ENCODE results near the gene ARL3. TPM values are rescaled to one million over a fixed set of nuclear protein-coding genes. Genes with fewer than 3 reads are reported as not detected.

ARL3 gene
- total and polyA plus RNA-seq, 9 donors = 9.5 to 25.6 (median 23.3) TPM

GRCh38 chr10:102675011-102675665, 39.1 kb downstream of the ARL3 start:
- intact Hi-C loops (cut with DNase I) = loop anchor here in 1 of 4 donors (5.0 kb wide), 1 partner anchor 37 kb away; the partner anchor contains the start of genes ARL3 and SFXN2
- Histone ChIP-seq H3K4me3 (no peak overlapping the region), H3K36me3 (no peaks in the 10 kb centered on the region), H3K27ac (peak overlapping the region in 1 of 2 donors; percentile 41), H3K27me3 (no peaks in the 10 kb centered on the region), H3K4me1 (ENCODE audit: insufficient read depth) (peaks cover 38% of the 10 kb centered on the region), H3K9me3 (no peaks in the 10 kb centered on the region)
- WGBS, 3 donors = 23 to 29% (median 28%) methylated on average over 8 of the region's 8 CpGs
- DNase-seq = peak in 1 of 5 donors; percentile 20
- TF ChIP-seq, protein P1, sequence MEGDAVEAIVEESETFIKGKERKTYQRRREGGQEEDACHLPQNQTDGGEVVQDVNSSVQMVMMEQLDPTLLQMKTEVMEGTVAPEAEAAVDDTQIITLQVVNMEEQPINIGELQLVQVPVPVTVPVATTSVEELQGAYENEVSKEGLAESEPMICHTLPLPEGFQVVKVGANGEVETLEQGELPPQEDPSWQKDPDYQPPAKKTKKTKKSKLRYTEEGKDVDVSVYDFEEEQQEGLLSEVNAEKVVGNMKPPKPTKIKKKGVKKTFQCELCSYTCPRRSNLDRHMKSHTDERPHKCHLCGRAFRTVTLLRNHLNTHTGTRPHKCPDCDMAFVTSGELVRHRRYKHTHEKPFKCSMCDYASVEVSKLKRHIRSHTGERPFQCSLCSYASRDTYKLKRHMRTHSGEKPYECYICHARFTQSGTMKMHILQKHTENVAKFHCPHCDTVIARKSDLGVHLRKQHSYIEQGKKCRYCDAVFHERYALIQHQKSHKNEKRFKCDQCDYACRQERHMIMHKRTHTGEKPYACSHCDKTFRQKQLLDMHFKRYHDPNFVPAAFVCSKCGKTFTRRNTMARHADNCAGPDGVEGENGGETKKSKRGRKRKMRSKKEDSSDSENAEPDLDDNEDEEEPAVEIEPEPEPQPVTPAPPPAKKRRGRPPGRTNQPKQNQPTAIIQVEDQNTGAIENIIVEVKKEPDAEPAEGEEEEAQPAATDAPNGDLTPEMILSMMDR (IDR thresholded peaks at IDR 0.05) = no peak
- TF ChIP-seq POLR2A (IDR thresholded peaks at IDR 0.05) (no peak), EP300 (IDR thresholded peaks at IDR 0.05) (no peak)

- no peak overlapping the region for H3K4me3 ChIP-seq
- intact Hi-C loops (cut with DNase I) = no loop called here
- H3K27me3 ChIP-seq = no peaks in the 10 kb centered on the region
- H3K9me3 ChIP-seq = no peaks in the 10 kb centered on the region
- no peak for DNase-seq
- H3K4me1 ChIP-seq (ENCODE audit: insufficient read depth) = peaks cover 38% of the 10 kb centered on the region
- TF ChIP-seq POLR2A (IDR thresholded peaks at IDR 0.05) (no peak), EP300 (IDR thresholded peaks at IDR 0.05) (no peak)
- TF ChIP-seq, protein P1 (IDR thresholded peaks at IDR 0.05) = no peak
- peak overlapping the region in 1 of 2 donors; percentile 65 for H3K27ac ChIP-seq
- H3K36me3 ChIP-seq = no peaks in the 10 kb centered on the region
- WGBS, 3 donors = 9 to 20% (median 13%) methylated on average over 2 of the region's 2 CpGs
These were observed 39.6 kb downstream of the ARL3 start for GRCh38 chr10:102674566-102674965.

- H3K27me3 ChIP-seq = no peaks in the 10 kb centered on the region
- peak; percentile 55 to 68 (median 58) for DNase-seq
- intact Hi-C loops (cut with DNase I) = no loop called here
These were observed 40.2 kb downstream of the ARL3 start for GRCh38 chr10:102673819-102674511.

DNA sequence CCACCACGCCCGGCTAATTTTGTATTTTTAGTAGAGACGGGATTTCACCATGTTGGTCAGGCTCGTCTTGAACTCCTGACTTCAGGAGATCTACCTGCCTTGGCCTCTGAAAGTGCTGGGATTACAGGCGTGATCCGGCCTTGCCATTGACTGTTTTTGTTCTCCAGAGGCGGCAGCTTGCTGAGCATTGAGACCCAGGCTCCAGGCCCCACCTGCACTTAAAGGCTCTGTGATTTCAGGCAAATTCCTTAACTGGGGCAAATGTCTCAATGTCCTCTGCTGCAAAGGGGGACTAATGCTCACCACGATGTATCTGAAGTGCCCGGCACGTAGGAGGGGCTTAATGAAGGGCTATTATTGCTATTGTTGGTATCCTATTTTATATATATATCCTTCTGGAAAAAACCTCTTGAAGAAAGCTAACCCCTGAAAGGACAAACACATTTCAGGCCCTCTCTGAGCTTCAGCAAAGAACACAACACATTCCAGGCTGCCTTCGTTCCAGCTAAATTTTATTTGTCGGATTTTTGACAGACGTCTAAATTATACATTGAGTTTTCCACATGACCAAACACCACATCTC, 40.9 kb downstream of the ARL3 start:
- H3K36me3 ChIP-seq = no peaks in the 10 kb centered on the region
- H3K4me1 ChIP-seq (ENCODE audit: insufficient read depth) = peaks cover 33% of the 10 kb centered on the region
- 60 to 63% (median 63%) methylated on average over 13 of the region's 13 CpGs for WGBS, 3 donors
- peak overlapping the region; percentile 39 to 65 for H3K27ac ChIP-seq
- H3K4me3 ChIP-seq = no peak overlapping the region
- TF ChIP-seq EP300 (IDR thresholded peaks at IDR 0.05) (no peak), POLR2A (IDR thresholded peaks at IDR 0.05) (no peak)
- TF ChIP-seq, protein P1 (IDR thresholded peaks at IDR 0.05) = no peak
- H3K27me3 ChIP-seq = no peaks in the 10 kb centered on the region
- H3K9me3 ChIP-seq = no peaks in the 10 kb centered on the region
- DNase-seq = peak in 1 of 5 donors; percentile 20
- intact Hi-C loops (cut with DNase I) = no loop called here

More at GRCh38 chr10:102673819-102674511, 40.2 kb downstream of the ARL3 start:
- no peaks in the 10 kb centered on the region for H3K9me3 ChIP-seq
- H3K36me3 ChIP-seq = no peaks in the 10 kb centered on the region
- 1 to 2% (median 1%) methylated on average over 19 of the region's 19 CpGs for WGBS, 3 donors
- H3K4me3 ChIP-seq = peak overlapping the region; percentile 23
- H3K27ac ChIP-seq = peak overlapping the region in 1 of 2 donors; percentile 65
- TF ChIP-seq EP300 (IDR thresholded peaks at IDR 0.05) (no peak), POLR2A (IDR thresholded peaks at IDR 0.05) (no peak)
- TF ChIP-seq, protein P1 (IDR thresholded peaks at IDR 0.05) = no peak
- H3K4me1 ChIP-seq (ENCODE audit: insufficient read depth) = peaks cover 35% of the 10 kb centered on the region
